Parathyroid adenoma (tissue), 2 donors: ENCODE data around the gene FAM110A.
"Not testable (repeated sequence)": the region's sequence is repeated elsewhere in the genome, so short reads cannot be mapped to it uniquely, and the experiment has no call there.

Experiments
- H2AFZ ChIP-seq: fragments of 300-600 bp; sonication (generic); one replicate; pipeline ENCODE4 v1.7.0; 2017; ENCODE audit warnings: antibody characterized with exemption, mild to moderate bottlenecking
- H3K27ac ChIP-seq: fragments of 300-600 bp; sonication (generic); one replicate; pipeline ENCODE4 v1.7.0; 2017
- H3K27me3 ChIP-seq: fragments of 300-600 bp; sonication (generic); one replicate; pipeline ENCODE4 v1.7.0; 2017; ENCODE audit warnings: low read length; ENCODE audit not compliant: control insufficient read depth, insufficient read depth
- H3K36me3 ChIP-seq: fragments of 300-600 bp; sonication (generic); one replicate; pipeline ENCODE4 v1.7.0; 2017; ENCODE audit warnings: low read length; ENCODE audit not compliant: control insufficient read depth, insufficient read depth
- H3K4me1 ChIP-seq: fragments of 300-600 bp; sonication (generic); one replicate; pipeline ENCODE4 v1.7.0; 2017; ENCODE audit warnings: control low read depth
- H3K4me2 ChIP-seq: fragments of 300-600 bp; sonication (generic); one replicate; pipeline ENCODE4 v1.7.0; 2017; ENCODE audit warnings: low read length
- H3K4me3 ChIP-seq: fragments of 300-600 bp; sonication (generic); one replicate; pipeline ENCODE4 v1.7.0; 2017; ENCODE audit warnings: low read depth, low read length
- H3K79me2 ChIP-seq: fragments of 300-600 bp; sonication (generic); one replicate; pipeline ENCODE4 v1.7.0; 2017; ENCODE audit warnings: control low read depth
- H3K9ac ChIP-seq: fragments of 300-600 bp; sonication (generic); one replicate; pipeline ENCODE4 v1.7.0; 2017; ENCODE audit warnings: mild to moderate bottlenecking
- H3K9me3 ChIP-seq: fragments of 300-600 bp; sonication (generic); one replicate; pipeline ENCODE4 v1.7.0; 2017; ENCODE audit warnings: low read length; ENCODE audit not compliant: control insufficient read depth
- CTCF ChIP-seq: fragments of 300-600 bp; sonication (generic); IDR thresholded peaks from one replicate; pipeline ENCODE4 v1.7.0; 2017; ENCODE audit warnings: antibody characterized with exemption, mild to moderate bottlenecking
- donor health status: primary hyperparathyroidism.

FAM110A gene

GRCh38 chr20:833450-834150 is at the start of gene FAM110A:
Gene FAM110A, plus strand, starts transcription at chr20:833715. Its CDS starts 11,090 bp downstream, at chr20:844805.
- Histone ChIP-seq H3K27me3 (no peaks in the 10 kb centered on the region), H3K9ac (peak within 1 kb of the TSS; percentile 90), H3K36me3 (no peaks in the 10 kb centered on the region), H3K79me2 (peaks cover 18% of the 10 kb centered on the region), H3K4me1 (peaks cover 22% of the 10 kb centered on the region), H3K4me2 (peak within 1 kb of the TSS; percentile 97), H3K27ac (peak within 1 kb of the TSS; percentile 76), H3K9me3 (no peaks in the 10 kb centered on the region), H2AFZ (peak within 1 kb of the TSS; percentile 84), H3K4me3 (peak within 1 kb of the TSS; percentile 84)
- peak; percentile 6 for TF ChIP-seq CTCF

- H2AFZ ChIP-seq, result no peak overlapping the region
- H3K9ac ChIP-seq, result no peak overlapping the region
- H3K4me2 ChIP-seq, result no peak overlapping the region
- H3K36me3 ChIP-seq, result no peaks in the 10 kb centered on the region
- H3K27me3 ChIP-seq, result no peaks in the 10 kb centered on the region
- no peak for TF ChIP-seq CTCF
- H3K9me3 ChIP-seq, result no peaks in the 10 kb centered on the region
- H3K4me3 ChIP-seq, result no peak overlapping the region
- H3K79me2 ChIP-seq, result no peaks in the 10 kb centered on the region
- no peak overlapping the region for H3K27ac ChIP-seq
- H3K4me1 ChIP-seq, result no peaks in the 10 kb centered on the region
Observed at GRCh38 chr20:787825-788224, 45.7 kb upstream of the FAM110A start.

GRCh38 chr20:791056-791455 is 42.5 kb upstream of the FAM110A start:
- Histone ChIP-seq H2AFZ (no peak overlapping the region), H3K79me2 (no peaks in the 10 kb centered on the region), H3K4me1 (no peaks in the 10 kb centered on the region), H3K4me2 (no peak overlapping the region), H3K4me3 (no peak overlapping the region), H3K36me3 (no peaks in the 10 kb centered on the region), H3K27me3 (no peaks in the 10 kb centered on the region), H3K9ac (no peak overlapping the region), H3K27ac (no peak overlapping the region), H3K9me3 (no peaks in the 10 kb centered on the region)
- TF ChIP-seq CTCF, result no peak

- Histone ChIP-seq H3K79me2 (no peaks in the 10 kb centered on the region), H3K9ac (no peak overlapping the region), H3K36me3 (no peaks in the 10 kb centered on the region), H3K27ac (no peak overlapping the region), H3K9me3 (no peaks in the 10 kb centered on the region), H3K4me2 (no peak overlapping the region), H3K4me3 (no peak overlapping the region), H3K4me1 (no peaks in the 10 kb centered on the region), H2AFZ (no peak overlapping the region), H3K27me3 (no peaks in the 10 kb centered on the region)
- TF ChIP-seq CTCF, result no peak
Observed at GRCh38 chr20:792248-792647, 41.3 kb upstream of the FAM110A start.

- no peaks in the 10 kb centered on the region for H3K79me2 ChIP-seq
- no peak for TF ChIP-seq CTCF
- H3K4me2 ChIP-seq, result no peak overlapping the region
- H3K27me3 ChIP-seq, result no peaks in the 10 kb centered on the region
- H3K4me3 ChIP-seq, result no peak overlapping the region
- H3K9ac ChIP-seq, result no peak overlapping the region
- H2AFZ ChIP-seq, result no peak overlapping the region
- no peaks in the 10 kb centered on the region for H3K9me3 ChIP-seq
- no peaks in the 10 kb centered on the region for H3K36me3 ChIP-seq
- no peaks in the 10 kb centered on the region for H3K4me1 ChIP-seq
- no peak overlapping the region for H3K27ac ChIP-seq
Observed at GRCh38 chr20:796921-797320, 36.6 kb upstream of the FAM110A start.

- H3K4me1 ChIP-seq, H3K9ac ChIP-seq, H3K79me2 ChIP-seq, H2AFZ ChIP-seq, H3K4me2 ChIP-seq, H3K9me3 ChIP-seq, H3K4me3 ChIP-seq, H3K27me3 ChIP-seq, H3K36me3 ChIP-seq, H3K27ac ChIP-seq: not testable (repeated sequence)
Observed at GRCh38 chr20:798746-799145, 34.8 kb upstream of the FAM110A start.

- H3K4me2 ChIP-seq, H3K27ac ChIP-seq, H3K36me3 ChIP-seq, H3K79me2 ChIP-seq, H3K4me3 ChIP-seq, H3K9me3 ChIP-seq, H3K27me3 ChIP-seq, H3K9ac ChIP-seq, H3K4me1 ChIP-seq, H2AFZ ChIP-seq: not testable (repeated sequence)
Observed at GRCh38 chr20:800026-800425, 33.5 kb upstream of the FAM110A start.
